Liver (tissue), 9 donors: ENCODE data around the gene MRAP. TPM values are rescaled to one million over a fixed set of nuclear protein-coding genes. Genes with fewer than 3 reads are reported as not detected.

Source experiments
- DNase-seq: peaks from one replicate; pipeline ENCODE4 v3.0.0-alpha.2; 2017; ENCODE audit warnings: low spot score
- H3K27ac ChIP-seq, 2 donors: one replicate each; pipeline ENCODE4 v1.7.0; 2013; ENCODE audit warnings: inconsistent platforms in 2 of 2, low read length in 2 of 2, control low read depth in 1 of 2, low read depth in 1 of 2, mild to moderate bottlenecking in 1 of 2
- H3K27me3 ChIP-seq, 4 donors: one replicate each; pipeline versions ENCODE4 v1.6.1 to v1.7.0; 2013; ENCODE audit warnings: low read length in 3 of 4, inconsistent platforms in 1 of 4, mild to moderate bottlenecking in 1 of 4, moderate library complexity in 1 of 4; ENCODE audit not compliant: control insufficient read depth in 4 of 4, insufficient read depth in 4 of 4
- H3K36me3 ChIP-seq, 4 donors: one replicate each; pipeline versions ENCODE4 v1.6.1 to v1.7.0; 2013; ENCODE audit warnings: low read length in 3 of 4, mild to moderate bottlenecking in 3 of 4, low read depth in 1 of 4, moderate library complexity in 1 of 4; ENCODE audit not compliant: control insufficient read depth in 4 of 4, insufficient read depth in 3 of 4
- H3K4me1 ChIP-seq, 4 donors: one replicate each; pipeline versions ENCODE4 v1.6.1 to v1.7.0; 2013; ENCODE audit warnings: low read length in 3 of 4, mild to moderate bottlenecking in 3 of 4, moderate library complexity in 1 of 4; ENCODE audit not compliant: control insufficient read depth in 4 of 4, insufficient read depth in 4 of 4
- H3K4me3 ChIP-seq, 3 donors: one replicate each; pipeline versions ENCODE4 v1.6.1 to v1.7.0; 2013; ENCODE audit warnings: low read length in 3 of 3, control low read depth in 1 of 3, low read depth in 1 of 3, mild to moderate bottlenecking in 1 of 3
- H3K9ac ChIP-seq, 2 donors: one replicate each; pipeline ENCODE4 v1.7.0; 2013; ENCODE audit warnings: low read length in 2 of 2, mild to moderate bottlenecking in 2 of 2, moderate library complexity in 2 of 2, control low read depth in 1 of 2, low read depth in 1 of 2
- H3K9me3 ChIP-seq, 4 donors: one replicate each; pipeline versions ENCODE4 v1.6.1 to v1.7.0; 2013; ENCODE audit warnings: low read length in 3 of 4; ENCODE audit not compliant: control insufficient read depth in 4 of 4
- GABPA ChIP-seq, 2 donors: IDR thresholded peaks in 1 of 2; conservative IDR thresholded peaks in 1 of 2; 2 replicates each; pipeline ENCODE4 v1.6.1; 2016; ENCODE audit warnings: antibody characterized with exemption in 2 of 2, mild to moderate bottlenecking in 1 of 2, moderate library complexity in 1 of 2
- HNF4G ChIP-seq: IDR thresholded peaks from 2 replicates; pipeline ENCODE4 v1.6.1; 2016; ENCODE audit warnings: antibody characterized with exemption
- JUND ChIP-seq, 2 donors: IDR thresholded peaks; 2 replicates each; pipeline ENCODE4 v1.6.1; 2016; ENCODE audit warnings: antibody characterized with exemption in 2 of 2
- NR2F2 ChIP-seq: IDR thresholded peaks from 2 replicates; pipeline ENCODE4 v1.6.1; 2016; ENCODE audit warnings: antibody characterized with exemption
- RAD21 ChIP-seq, 2 donors: IDR thresholded peaks; 2 replicates each; pipeline ENCODE4 v1.6.1; 2016; ENCODE audit warnings: antibody characterized with exemption in 2 of 2, mild to moderate bottlenecking in 2 of 2
- RXRA ChIP-seq, 2 donors: IDR thresholded peaks; 2 replicates each; pipeline ENCODE4 v1.6.1; 2017 to 2018; ENCODE audit warnings: antibody characterized with exemption in 2 of 2, mild to moderate bottlenecking in 1 of 2
- TAF1 ChIP-seq: conservative IDR thresholded peaks from 2 replicates; pipeline ENCODE4 v1.6.1; 2016; ENCODE audit warnings: antibody characterized with exemption, mild to moderate bottlenecking
- WGBS: extraction: QIAGEN DNeasy Blood & Tissue Kit; methylation state at CpG from one replicate; pipeline ENCODE4 v1.1.7; 2013; 5-methylcytosine and 5-hydroxymethylcytosine counted together
- polyA plus RNA-seq, 2 donors: library from polyadenylated mRNA; stranded (reverse) in 1 of 2; unstranded in 1 of 2; fragments of 200-250 nt in 1 of 2; fragments of >200 nt in 1 of 2; fragmentation: Nextera tagmentation in 1 of 2; extraction: Ambion mirVana in 1 of 2; gene quantifications; one replicate each; pipeline versions ENCODE4 v1.2.1 to v1.2.3, GENCODE V29; 2013 to 2015
- total RNA-seq, 2 donors: library from RNA; depleted of rRNA; stranded (reverse); fragments of >200 nt; gene quantifications; one replicate each; pipeline ENCODE4 v1.2.3, GENCODE V29; 2014
- TF ChIP-seq, protein P1 (sequence below): IDR thresholded peaks from 2 replicates; pipeline ENCODE4 v1.6.1; 2016; ENCODE audit warnings: antibody characterized with exemption, mild to moderate bottlenecking
- TF ChIP-seq, protein P2 (sequence below): IDR thresholded peaks from 2 replicates; pipeline ENCODE4 v1.6.1; 2016; ENCODE audit warnings: antibody characterized with exemption
- TF ChIP-seq, protein P3 (sequence below): fragments of 150-350 bp; IDR thresholded peaks from 2 replicates; pipeline ENCODE4 v1.5.1; 2017; ENCODE audit warnings: improper control_type of control experiment, low read depth, low read length; ENCODE audit not compliant: missing input control
- donor health status: healthy.
- donor health status: healthy.
- donor health status: healthy.
- donor health status: healthy.
- donor health status: healthy.

MRAP gene
- total and polyA plus RNA-seq, 4 donors = 0.17 to 0.79 TPM; not detected in 2

DNA sequence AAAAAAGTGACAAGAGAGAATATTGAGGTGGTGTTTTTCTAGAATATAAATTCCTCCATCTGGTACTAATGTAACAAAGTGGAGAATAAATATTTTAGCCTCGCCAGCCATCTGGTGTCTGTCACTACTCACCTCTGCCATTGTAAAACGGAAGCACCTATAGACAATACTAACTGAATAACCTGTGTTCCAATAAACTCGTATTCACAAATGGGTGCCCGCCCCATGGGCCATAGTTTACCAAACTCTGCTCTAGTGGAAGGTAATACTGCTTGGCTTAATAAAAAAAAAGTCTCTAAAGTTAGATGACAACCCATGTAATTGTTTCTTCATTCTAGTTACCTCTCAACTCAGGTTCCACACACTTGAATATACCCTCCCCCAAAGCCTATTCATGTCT is 27.9 kb upstream of the MRAP start (continued):
- TF ChIP-seq, protein P1, sequence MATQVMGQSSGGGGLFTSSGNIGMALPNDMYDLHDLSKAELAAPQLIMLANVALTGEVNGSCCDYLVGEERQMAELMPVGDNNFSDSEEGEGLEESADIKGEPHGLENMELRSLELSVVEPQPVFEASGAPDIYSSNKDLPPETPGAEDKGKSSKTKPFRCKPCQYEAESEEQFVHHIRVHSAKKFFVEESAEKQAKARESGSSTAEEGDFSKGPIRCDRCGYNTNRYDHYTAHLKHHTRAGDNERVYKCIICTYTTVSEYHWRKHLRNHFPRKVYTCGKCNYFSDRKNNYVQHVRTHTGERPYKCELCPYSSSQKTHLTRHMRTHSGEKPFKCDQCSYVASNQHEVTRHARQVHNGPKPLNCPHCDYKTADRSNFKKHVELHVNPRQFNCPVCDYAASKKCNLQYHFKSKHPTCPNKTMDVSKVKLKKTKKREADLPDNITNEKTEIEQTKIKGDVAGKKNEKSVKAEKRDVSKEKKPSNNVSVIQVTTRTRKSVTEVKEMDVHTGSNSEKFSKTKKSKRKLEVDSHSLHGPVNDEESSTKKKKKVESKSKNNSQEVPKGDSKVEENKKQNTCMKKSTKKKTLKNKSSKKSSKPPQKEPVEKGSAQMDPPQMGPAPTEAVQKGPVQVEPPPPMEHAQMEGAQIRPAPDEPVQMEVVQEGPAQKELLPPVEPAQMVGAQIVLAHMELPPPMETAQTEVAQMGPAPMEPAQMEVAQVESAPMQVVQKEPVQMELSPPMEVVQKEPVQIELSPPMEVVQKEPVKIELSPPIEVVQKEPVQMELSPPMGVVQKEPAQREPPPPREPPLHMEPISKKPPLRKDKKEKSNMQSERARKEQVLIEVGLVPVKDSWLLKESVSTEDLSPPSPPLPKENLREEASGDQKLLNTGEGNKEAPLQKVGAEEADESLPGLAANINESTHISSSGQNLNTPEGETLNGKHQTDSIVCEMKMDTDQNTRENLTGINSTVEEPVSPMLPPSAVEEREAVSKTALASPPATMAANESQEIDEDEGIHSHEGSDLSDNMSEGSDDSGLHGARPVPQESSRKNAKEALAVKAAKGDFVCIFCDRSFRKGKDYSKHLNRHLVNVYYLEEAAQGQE = no peak
- no peak for TF ChIP-seq RXRA (IDR thresholded peaks at IDR 0.05)
- TF ChIP-seq RAD21 (IDR thresholded peaks at IDR 0.05) = no peak
- no peak for TF ChIP-seq GABPA (IDR thresholded peaks at IDR 0.05 in 1 of 2, conservative IDR thresholded peaks at IDR 0.05 in 1 of 2)
- TF ChIP-seq NR2F2 = no peak

DNA sequence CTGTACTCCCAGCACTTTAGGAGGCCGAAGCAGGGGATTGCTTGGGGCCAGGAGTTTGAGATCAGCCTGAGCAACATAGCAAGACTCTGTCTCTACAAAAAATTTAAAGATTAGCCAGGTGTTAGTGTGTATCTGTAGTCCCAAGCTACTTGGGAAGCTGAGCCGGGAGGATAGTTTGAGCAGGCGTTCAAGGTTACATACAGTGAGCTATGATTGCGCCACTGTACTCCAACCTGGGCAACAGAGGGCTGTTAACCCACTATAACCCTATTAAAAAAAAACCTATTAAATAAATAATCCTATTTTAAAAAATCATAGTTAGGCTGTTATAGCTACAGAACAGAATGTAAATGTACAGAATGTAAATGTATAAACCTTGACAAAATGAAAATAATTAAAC is 22.0 kb upstream of the MRAP start:
- Histone ChIP-seq H3K4me1 (peaks cover 7 to 21% (median 17%) of the 10 kb centered on the region in 4 donors), H3K4me3 (no peak overlapping the region), H3K27ac (no peak overlapping the region), H3K9ac (no peak overlapping the region), H3K9me3 (no peaks in the 10 kb centered on the region), H3K27me3 (no peaks in the 10 kb centered on the region), H3K36me3 (peaks cover 0 to 6% (median 3%) of the 10 kb centered on the region in 4 donors)
- no peak for DNase-seq
- TF ChIP-seq JUND (IDR thresholded peaks at IDR 0.05) = no peak
- TF ChIP-seq HNF4G = no peak
- TF ChIP-seq, protein P2, sequence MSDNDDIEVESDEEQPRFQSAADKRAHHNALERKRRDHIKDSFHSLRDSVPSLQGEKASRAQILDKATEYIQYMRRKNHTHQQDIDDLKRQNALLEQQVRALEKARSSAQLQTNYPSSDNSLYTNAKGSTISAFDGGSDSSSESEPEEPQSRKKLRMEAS = no peak
- no peak for TF ChIP-seq TAF1
- WGBS = 71% methylated on average over 4 of the region's 4 CpGs

DNA sequence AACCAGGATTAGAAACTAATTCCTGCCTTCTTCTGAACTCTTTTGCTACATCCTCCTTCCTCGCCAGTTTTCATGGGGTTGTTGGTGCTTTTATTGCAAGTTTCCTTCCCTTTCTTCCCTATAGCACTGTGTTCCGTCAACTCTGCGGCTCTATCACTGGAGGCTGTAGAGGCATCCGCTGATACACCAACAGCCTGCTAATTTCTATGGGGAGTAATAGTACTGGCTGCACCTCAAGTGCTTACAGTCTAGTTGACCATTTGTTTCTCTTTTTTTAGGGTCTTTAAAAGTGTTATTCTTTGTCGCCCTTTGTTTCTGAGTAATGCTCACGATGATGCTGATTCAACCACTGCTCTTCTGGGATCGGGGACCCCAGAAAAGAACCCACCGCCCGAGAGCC is 20.6 kb upstream of the MRAP start:
- no peak overlapping the region for H3K9ac ChIP-seq
- peaks cover 0 to 3% (median 0%) of the 10 kb centered on the region in 4 donors for H3K36me3 ChIP-seq
- no peaks in the 10 kb centered on the region for H3K9me3 ChIP-seq
- no peaks in the 10 kb centered on the region for H3K27me3 ChIP-seq
- WGBS = 8% methylated on average over 9 of the region's 9 CpGs
- TF ChIP-seq, protein P3, sequence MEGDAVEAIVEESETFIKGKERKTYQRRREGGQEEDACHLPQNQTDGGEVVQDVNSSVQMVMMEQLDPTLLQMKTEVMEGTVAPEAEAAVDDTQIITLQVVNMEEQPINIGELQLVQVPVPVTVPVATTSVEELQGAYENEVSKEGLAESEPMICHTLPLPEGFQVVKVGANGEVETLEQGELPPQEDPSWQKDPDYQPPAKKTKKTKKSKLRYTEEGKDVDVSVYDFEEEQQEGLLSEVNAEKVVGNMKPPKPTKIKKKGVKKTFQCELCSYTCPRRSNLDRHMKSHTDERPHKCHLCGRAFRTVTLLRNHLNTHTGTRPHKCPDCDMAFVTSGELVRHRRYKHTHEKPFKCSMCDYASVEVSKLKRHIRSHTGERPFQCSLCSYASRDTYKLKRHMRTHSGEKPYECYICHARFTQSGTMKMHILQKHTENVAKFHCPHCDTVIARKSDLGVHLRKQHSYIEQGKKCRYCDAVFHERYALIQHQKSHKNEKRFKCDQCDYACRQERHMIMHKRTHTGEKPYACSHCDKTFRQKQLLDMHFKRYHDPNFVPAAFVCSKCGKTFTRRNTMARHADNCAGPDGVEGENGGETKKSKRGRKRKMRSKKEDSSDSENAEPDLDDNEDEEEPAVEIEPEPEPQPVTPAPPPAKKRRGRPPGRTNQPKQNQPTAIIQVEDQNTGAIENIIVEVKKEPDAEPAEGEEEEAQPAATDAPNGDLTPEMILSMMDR = no peak
- peak overlapping the region; percentile 80 to 95 (median 86) for H3K4me3 ChIP-seq
- DNase-seq = no peak
- H3K27ac ChIP-seq = no peak overlapping the region
- peaks cover 7 to 21% (median 17%) of the 10 kb centered on the region in 4 donors for H3K4me1 ChIP-seq
